ENCODE data around the gene TSPAN5. TPM values are rescaled to one million over a fixed set of nuclear protein-coding genes. Genes with fewer than 3 reads are reported as not detected.

Gene TSPAN5
- total RNA-seq, 1 donor from 2014 or later, result 46.7 TPM

DNA sequence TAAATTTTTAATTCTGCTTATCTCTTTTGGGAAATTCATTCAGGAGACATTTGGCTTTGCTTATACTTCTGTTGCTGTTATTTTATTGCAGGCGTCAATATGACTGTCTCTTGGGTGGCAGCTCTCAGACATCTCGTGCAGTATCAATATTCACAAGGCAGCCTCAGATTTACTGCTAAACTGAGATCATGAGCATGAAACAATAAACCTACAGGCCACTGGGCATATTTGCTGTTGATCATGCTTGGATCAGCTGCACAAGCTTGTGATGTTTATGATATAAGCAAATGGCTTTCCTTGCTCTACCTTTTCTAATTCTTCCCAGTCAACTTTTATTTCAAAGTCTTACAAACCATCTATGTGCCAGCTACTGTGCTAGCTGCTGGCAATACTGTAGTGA, 39.2 kb downstream of the TSPAN5 start:
- DNase-seq (ENCODE audit: low read depth, low spot score), result no peak

DNA sequence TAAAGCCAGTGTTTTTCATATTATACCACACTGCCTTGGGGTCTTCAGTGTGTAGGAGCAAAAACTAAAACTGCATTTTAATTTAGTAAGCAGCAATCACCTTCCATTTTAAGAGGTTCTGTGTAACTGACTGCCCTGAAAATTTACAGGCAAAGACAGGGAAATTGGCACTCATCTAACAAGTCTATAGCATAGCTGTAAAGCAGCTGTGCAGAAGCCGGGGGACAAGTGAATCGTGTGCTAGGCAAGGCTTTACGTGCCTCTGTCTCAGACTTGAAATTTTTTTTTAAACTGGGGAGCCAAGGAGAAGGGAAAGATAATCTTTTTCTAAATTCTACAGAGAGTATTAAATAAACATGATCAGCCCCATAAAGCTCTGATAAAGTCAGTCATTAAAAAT, 39.7 kb downstream of the TSPAN5 start:
- no peak for DNase-seq (ENCODE audit: low read depth, low spot score)

DNA sequence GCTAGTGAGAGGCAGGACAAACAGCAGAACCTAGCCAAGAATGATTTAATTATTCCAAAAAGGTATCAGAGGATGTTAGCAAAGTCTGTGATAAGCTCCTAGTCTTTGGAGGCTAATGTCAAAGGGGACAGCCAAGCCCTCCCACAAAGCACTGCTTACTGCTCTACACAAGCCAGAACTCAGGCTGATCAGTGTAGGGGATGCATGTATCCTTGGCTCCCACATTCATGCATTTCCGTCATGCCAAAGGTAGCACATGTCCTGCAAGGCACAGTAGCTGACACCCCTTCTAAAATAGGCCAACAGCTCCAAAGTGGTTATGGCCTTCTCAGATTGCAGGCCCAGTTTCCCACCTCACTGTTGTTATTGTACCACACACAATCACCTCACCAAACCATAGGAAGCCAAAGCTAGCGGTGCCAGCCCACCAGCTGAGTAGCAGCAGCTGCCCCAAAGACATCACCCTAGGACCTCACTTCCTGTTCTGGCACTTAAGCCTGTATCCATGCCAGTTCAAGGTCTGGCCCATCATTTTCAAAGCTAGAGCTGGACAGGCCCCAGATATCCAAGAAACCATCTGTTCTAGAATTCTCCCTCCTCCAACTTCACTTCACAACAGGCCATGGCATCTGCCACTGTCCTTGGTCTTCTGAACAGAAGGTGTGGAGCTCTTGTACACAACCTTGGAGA, 40.9 kb downstream of the TSPAN5 start:
- DNase-seq (ENCODE audit: low read depth, low spot score), result no peak

DNA sequence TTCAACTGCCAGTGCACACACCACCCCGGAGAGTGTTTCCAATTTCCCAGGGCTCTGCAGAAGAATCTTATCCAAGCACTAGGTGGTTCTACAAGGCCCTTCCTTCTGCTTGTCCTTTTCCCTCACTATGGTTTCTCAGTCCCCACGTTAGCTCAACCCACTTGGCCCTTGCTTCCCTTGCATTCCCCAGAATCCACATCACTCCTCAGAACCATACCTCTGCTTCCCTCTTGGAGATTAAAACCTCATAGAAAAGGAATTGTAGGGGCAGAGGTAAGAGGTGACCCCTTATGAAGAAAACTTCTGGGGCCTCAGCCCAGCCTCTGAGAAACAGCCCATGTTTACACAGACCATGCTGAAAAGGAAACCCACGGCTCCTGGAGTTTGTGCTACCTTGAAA, 42.4 kb downstream of the TSPAN5 start:
- no peak for DNase-seq (ENCODE audit: low read depth, low spot score)

DNA sequence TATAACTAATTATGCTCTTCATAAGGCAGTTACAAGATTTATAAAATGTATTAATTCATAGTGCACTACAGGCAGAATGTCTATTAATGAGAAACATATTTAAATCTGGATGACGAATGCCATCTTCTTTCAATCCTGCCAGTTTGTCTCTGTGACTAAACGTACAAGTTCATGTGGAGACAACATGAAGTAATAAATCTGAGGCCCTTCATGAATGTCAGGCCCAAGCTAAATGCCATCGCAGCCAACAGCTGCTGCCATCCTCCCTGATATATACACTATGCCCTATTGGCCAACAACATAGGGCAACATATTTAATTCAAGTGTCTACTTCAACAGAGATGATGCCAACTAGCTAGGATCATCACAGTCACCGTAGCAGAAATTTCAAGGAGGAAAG, 43.7 kb downstream of the TSPAN5 start:
- no peak for DNase-seq (ENCODE audit: low read depth, low spot score)

DNA sequence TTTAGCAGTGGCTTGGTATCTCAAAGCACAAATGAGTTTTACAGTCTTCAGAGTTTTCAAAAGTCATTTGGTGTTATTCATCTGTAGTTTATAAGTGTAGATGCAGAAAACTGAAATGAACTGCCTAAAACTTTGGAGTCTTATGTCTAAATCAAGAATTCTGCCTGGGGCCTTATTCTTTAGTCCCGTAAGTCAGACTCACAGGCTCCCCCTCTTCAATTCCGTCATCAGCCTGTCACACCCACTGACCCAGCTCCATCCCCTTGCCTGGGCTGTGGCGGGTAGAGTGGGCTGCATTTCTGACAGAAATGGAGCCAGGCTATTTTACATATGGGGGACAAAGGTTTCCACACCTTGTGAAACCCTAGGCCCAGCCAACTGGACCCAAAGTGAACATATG, 44.3 kb downstream of the TSPAN5 start:
- no peak for DNase-seq (ENCODE audit: low read depth, low spot score)

DNA sequence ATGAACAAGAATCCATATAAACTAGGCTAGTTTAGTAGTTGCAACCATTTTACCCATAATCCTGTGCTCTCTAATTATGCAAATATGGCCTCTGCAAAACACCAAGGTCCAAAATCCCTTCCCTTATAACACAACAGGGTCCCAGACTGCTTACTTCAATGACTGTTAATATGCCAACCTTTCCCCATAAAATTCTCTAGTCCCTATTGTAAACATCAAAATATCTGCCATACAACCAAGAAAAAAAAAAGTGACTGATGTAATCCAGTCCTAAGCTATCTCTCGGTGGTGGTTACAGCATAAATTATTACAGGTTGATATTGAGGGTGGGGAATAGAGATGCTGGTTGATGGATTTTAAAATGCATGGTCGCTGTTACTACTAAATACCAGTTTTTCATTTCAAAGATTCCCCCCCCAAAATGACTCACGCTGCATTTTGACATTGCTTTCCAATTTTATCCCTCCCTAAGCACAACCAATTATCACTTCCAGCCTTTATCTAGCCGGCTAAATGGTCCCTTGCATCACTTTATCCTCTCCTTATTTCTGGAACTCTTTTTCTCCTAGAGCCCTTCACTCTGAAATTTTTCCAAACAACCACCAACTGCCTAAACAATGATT, 44.8 kb downstream of the TSPAN5 start:
- DNase-seq (ENCODE audit: low read depth, low spot score), result no peak

DNA sequence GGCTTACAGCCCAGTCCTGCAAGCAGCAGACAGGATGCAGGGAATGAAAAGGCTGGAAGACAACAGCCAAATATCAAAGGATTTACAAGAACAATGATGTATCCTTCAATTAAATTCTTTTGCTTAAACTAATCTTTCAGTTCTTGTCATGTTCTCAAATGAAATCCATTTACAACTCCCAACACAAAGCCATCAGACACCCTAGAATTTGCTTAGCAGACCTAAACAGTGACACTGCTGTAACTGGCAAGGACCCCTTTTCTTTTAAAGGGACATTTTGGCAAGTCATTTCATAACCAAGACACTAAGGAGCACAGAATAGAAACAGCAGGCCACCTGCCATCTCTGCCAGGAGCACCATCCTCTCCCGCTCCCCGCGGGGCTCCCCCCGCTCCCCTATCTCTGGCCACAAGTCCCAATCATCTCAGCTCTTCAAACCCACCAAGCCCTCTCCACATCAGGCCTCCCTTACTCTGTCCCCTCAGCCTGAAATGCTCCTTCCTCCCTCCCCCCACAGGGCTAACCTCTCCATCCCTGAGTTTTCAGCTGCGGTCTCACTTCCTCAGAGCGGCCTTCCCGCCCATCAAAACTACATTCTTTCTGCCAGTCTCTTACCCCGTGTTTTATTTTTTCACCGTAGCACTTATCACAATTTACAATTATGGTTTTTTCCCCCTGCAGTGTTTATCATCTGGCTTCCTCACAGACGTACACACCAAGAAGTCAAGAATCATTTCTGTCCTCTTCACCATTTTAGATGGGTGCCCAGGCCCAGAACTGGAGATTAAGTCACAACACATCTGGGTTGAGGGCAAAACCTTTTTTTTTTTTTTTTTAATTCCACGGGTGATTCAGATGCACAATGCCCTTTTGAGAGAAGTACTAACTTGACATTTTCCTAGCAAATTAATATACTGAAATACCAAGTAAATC, 45.8 kb downstream of the TSPAN5 start:
- no peak for DNase-seq (ENCODE audit: low read depth, low spot score)

DNA sequence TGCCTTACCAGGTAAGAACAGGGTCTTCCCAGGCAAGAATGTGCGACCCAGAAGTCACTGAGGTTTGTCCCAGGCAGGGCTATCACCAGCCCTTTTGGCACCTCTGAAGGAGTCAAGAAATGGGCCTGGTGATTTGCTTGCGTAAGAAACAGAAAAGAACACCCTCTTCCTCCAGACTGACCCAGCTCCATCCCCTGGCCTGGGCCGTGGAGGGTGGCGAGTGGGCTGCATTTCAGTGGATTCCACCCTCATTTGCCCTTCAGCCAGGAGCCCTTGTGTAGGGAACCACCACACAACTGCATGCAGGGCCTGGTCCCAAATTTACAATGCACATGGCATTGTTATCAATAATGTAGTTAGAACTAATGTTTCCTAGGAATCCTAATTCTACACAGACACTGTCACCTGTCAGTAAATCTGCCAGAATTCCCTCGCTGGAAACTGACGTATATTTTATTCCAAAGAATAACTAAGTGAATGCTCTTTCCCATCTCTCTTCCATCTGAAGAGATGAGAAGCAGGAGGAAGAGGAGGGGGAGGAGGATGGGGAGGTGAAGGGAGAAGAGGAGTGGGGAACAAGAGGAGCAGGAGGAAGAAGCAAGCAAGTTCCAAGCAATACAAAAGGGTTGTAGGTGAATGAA, 46.6 kb downstream of the TSPAN5 start:
- DNase-seq (ENCODE audit: low read depth, low spot score), result no peak

DNA sequence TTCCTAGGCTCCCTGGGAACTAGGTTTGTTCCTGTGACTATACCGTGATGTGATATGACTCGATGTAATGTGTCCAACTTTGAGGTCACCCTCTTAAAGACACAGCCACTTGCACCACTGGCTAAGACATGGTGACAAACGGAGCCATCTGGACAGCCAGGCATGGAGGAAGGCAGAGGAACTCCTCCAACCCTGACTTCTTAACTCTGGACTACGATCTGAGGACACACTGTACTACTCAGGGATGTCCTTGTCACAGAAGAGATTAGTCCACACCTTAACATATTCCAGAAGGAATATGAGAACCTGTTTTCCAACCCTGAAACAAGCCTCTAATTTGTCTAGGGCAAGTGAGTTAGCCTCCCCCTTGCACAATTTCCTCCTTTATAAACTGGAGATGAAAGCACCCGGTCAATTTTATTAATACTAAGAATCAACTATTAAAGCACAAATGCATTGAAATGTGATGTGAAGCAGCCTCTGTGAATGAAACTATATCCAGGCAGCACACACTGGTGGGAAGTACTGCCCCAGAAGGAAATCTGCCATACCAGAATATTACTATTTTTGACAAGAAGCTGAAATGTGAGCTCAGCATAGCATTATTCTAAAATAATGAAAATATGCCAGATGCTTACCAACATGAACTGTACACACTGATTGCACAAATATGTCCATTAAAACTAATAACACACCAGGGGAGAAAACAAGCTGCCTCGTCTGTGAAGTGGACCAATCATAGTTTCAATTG, 47.3 kb downstream of the TSPAN5 start:
- DNase-seq (ENCODE audit: low read depth, low spot score), result no peak

DNA sequence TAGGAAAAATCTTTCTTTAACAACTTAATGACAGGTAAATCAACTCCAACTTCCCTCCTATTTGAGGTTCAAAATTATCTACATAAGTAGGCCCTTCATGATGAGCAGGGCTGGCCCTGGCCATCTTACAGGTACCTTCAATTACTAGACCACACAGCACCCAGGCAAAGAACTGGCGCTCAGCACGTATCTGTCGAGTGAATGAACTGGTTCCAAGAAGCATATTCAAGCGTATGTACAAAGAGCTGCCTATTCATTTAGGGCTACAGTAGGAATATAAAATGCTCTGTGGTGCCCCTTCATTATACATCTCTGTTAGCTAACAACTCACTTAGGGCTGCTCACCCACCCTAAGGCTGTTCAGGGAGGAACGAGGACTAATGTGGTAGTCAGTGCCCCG, 48.0 kb downstream of the TSPAN5 start:
- DNase-seq (ENCODE audit: low read depth, low spot score), result no peak

DNA sequence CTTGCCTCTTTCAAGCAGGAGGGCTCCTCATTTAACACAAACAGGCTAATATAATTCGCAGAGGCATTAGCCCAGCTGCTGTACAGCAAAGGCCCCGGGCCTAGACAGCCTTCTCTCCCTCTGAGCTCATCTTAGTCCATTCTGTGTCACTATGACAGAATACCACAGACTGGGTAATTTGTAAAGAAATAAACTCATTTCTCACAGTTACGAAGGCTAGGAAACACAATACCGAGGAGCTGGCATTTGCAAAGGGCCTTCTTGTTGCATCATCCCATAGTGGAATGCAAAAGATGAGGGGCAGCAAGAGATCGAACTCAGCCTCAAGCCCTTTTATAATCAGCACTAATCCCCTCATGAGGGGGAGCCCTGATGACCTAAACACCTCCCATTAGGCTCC, 48.5 kb downstream of the TSPAN5 start:
- DNase-seq (ENCODE audit: low read depth, low spot score), result no peak

DNA sequence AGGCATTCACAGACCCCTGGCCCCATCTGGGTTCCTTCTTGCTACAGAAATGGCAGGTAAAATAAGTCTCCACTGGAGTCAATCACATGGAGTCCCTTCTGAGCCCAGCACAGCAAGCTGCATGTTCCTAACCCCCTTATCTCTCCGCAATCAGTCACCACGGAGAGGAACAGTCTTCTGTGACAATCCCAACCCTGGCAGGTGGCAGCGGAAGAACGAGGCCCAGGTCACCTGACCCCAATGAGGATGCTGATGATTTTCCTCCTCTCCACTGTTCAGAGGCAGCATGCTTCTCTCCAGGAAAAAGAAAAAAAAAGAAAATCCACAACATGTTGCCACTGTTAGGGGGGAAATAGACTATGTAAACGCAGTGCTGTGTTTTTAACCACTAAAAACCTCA, 50.1 kb downstream of the TSPAN5 start:
- DNase-seq (ENCODE audit: low read depth, low spot score), result no peak

DNA sequence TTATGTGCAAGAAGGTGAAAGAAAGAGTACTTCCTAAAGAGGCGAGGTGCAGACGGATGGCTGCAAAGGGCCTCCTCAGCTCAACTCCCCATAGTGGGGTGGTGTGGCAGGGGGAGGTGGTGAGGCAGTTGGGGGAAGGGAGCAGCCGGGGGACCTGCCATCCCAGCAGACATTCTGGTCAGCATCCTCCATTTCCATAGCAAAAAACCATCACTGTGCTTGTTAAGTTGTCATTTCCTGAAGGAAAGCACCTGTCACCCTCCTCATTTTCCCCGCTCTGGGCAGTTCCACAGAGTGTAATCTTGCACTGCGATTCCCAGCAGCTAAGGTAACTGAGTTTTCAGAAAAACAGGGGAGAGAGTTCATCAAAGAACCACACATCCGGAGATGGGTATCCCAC, 51.5 kb downstream of the TSPAN5 start:
- DNase-seq (ENCODE audit: low read depth, low spot score), result no peak

DNA sequence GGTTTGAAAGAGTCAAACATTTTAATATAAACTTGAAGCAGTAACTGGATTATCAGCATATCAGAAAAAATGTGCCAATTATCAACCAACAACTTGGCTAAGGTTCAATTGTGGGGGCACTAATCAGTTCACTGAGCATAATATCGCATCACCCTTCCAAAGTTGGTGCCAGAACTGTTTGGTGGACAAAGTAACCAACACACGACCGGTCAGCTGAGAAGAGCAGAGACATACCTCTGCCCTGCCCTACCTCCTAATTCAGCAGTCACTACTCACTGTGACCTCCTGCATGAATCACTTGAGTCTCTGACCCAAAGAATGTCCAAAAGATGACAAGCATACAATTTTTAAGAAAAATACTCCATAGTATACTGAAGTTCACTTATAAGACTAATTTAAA, 53.2 kb downstream of the TSPAN5 start:
- no peak for DNase-seq (ENCODE audit: low read depth, low spot score)

DNA sequence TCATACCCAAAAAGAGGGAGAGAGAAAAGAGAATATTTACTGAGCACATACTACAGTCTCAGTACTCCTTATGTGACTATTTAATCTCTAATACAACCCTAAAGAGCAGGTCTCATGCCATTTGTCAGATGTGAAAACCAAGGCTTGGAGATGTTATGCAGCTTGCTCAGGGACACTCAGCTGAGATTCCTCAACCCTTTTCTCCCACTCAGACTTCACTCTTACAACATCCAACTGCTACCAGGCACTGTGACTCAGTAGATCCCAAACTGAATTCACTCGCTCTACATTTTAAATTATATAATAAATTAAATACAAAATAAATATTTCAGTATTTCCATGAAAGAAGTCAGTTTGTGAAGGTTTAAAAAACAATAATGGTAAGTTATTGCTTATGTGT, 53.7 kb downstream of the TSPAN5 start:
- DNase-seq (ENCODE audit: low read depth, low spot score), result no peak

DNA sequence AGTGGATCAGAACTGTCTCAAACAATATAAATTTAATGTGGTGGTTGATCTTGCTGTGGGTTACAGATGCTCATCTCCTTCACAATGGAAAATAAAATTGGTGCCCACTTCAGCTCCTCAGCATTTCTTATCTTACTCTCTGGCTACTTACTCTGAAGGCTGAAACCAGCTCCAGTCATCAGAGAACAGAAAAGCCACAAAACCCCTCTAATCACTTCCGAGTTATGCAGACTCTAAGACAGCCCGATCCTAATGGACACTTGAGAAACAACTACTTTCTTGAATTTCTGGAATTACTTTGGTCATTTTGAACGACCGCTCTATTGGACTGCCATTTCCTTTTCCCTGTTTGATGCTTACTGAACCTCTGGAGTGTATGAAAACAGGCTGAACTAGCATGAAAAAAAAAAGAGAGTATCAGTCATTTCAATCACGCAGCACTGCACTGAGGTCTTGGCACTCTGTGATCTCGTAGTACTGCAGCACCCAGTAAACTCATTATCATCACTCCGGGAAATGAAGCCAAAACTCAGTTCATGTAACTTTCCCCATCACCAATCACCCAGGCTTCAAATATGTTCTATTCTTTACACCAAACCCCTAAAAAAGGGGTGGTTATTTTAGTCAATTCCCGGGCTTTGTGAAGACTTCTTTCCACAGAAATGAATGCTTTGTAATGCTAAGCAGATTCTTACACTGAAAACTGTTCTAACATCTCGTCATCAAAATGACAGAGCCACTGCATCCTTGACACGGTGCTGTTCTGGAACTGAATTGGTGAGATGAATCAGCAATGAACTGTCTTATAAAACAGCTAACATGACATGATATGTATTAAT, 54.5 kb downstream of the TSPAN5 start:
- DNase-seq (ENCODE audit: low read depth, low spot score), result no peak

DNA sequence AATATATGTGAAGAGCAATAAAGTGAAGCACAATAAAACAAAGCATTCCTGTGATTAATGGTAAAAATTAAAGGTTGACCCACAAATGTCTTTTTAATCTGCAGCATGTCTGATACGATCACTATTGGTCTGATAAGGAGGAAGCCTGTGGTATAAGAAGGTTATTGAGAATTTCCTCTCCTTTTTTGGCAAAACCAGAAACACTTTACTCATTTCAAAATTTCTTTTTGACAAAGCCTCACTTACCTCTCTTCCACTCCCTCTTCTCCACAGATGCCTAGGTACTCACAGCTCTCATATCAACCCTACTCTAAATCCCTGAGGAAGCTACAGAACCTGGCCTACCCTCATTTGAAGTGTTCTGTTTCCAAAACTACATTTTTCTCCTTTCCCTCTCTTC, 56.1 kb downstream of the TSPAN5 start:
- DNase-seq (ENCODE audit: low read depth, low spot score), result no peak

DNA sequence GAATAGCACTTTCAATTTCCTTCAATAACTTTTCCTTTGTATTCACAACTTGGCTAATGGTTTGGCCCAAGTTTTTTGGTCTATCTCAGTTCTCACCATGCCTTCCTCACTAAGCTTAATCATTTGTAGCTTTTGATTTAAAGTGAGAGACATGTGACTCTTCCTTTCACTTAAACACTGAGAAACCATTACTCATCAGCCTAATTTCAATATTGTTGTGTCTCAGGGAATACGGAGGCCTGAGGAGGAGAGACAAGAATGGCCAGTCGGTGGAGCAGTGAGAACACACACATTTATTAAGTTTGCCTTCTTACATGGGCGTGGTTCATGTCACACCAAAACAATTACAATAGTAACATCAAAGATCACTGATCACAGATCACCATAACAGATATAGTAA, 56.7 kb downstream of the TSPAN5 start:
- no peak for DNase-seq (ENCODE audit: low read depth, low spot score)

DNA sequence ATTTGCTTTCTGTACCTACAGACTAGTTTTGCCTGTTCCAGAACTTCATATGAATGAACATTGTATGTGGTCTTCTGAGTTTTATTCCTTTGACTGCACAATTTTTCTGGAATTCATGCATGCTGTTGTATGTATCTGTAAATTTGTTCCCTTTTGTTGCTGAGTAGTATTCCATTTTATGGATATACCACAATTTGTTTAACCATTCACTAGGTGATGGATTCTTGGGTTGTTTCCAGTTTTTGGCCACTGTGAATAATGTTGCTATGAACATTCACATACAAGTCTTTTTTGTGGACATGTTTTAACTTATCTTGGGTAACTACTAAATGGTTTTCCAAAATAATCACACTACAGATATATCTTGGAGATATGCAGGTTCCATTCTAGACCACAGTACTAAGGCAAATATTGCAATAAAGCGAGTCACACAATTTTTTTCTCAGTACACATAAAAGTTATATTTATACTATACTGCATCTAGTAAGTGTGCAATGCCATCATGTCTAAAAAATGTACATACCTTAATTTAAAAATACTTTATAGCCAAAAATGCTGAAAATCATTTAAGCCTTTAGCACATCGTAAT, 58.7 kb downstream of the TSPAN5 start:
- no peak for DNase-seq (ENCODE audit: low read depth, low spot score)

Measured in pulmonary artery endothelial cell (primary cell).